Endodermal cell (in vitro differentiated cells): Measurements from ENCODE around the gene UBTF. TPM values are rescaled to one million over a fixed set of nuclear protein-coding genes. Genes with fewer than 3 reads are reported as not detected.

Source experiments
- DNase-seq: peaks from one replicate; pipeline ENCODE4 v3.0.0-alpha.2; 2017
- H3K27ac ChIP-seq: 2 replicates; pipeline ENCODE4 v1.5.1; 2013; ENCODE audit warnings: mild to moderate bottlenecking, low read depth, low read length, moderate library complexity
- H3K27me3 ChIP-seq: 2 replicates; pipeline ENCODE4 v1.6.1; 2013; ENCODE audit warnings: mild to moderate bottlenecking, low read length, moderate library complexity; ENCODE audit not compliant: insufficient read depth, control insufficient read depth, poor library complexity, severe bottlenecking
- H3K36me3 ChIP-seq: 2 replicates; pipeline ENCODE4 v1.7.0; 2013; ENCODE audit warnings: mild to moderate bottlenecking, low read length, moderate library complexity; ENCODE audit not compliant: control insufficient read depth, insufficient read depth
- H3K4me1 ChIP-seq: one replicate; pipeline ENCODE4 v1.7.0; 2013; ENCODE audit warnings: low read length; ENCODE audit not compliant: control insufficient read depth, insufficient read depth
- H3K4me3 ChIP-seq: 2 replicates; pipeline ENCODE4 v1.5.1; 2013; ENCODE audit warnings: mild to moderate bottlenecking, low read length, moderate library complexity
- H3K9ac ChIP-seq: 2 replicates; pipeline ENCODE4 v1.6.1; 2013; ENCODE audit warnings: mild to moderate bottlenecking, low read length, moderate library complexity; ENCODE audit not compliant: poor library complexity, severe bottlenecking; ENCODE audit errors: extremely low read depth
- H3K9me3 ChIP-seq: 2 replicates; pipeline ENCODE4 v1.6.1; 2013; ENCODE audit warnings: mild to moderate bottlenecking, low read length, moderate library complexity; ENCODE audit not compliant: control insufficient read depth
- H3K27ac Mint-ChIP-seq: 2 replicates; pipeline ENCODE4 v1.8.0; 2020; ENCODE audit warnings: mixed read lengths
- H3K27me3 Mint-ChIP-seq: 2 replicates; pipeline ENCODE4 v1.8.0; 2021; ENCODE audit warnings: mild to moderate bottlenecking, mixed read lengths; ENCODE audit not compliant: insufficient read depth
- H3K36me3 Mint-ChIP-seq: 2 replicates; pipeline ENCODE4 v1.8.0; 2020; ENCODE audit warnings: low read depth, mixed read lengths
- H3K4me1 Mint-ChIP-seq: 2 replicates; pipeline ENCODE4 v1.8.0; 2020; ENCODE audit warnings: mixed read lengths
- H3K4me3 Mint-ChIP-seq: 2 replicates; pipeline ENCODE4 v1.8.0; 2020; ENCODE audit warnings: mild to moderate bottlenecking, moderate library complexity, mixed read lengths
- H3K9me3 Mint-ChIP-seq: 2 replicates; pipeline ENCODE4 v1.8.0; 2020; ENCODE audit warnings: mild to moderate bottlenecking, mixed read lengths
- CTCF ChIP-seq: fragments of 200-600 bp; sonication (generic); conservative IDR thresholded peaks from 2 replicates; pipeline ENCODE4 v1.5.0; 2021; ENCODE audit warnings: antibody characterized with exemption, mild to moderate bottlenecking
- WGBS, 2 experiments: methylation state at CpG; one replicate each; pipeline versions ENCODE4 v1.1.5 to v1.1.7; 2013; ENCODE audit warnings: missing lambda C conversion rate in 2 of 2, mixed read lengths in 1 of 2; ENCODE audit not compliant: insufficient coverage in 1 of 2, insufficient read length in 1 of 2; 5-methylcytosine and 5-hydroxymethylcytosine counted together
- total RNA-seq, 2 donors: library from RNA; stranded (reverse); fragmentation: NEBNext Ultra II Directional in 1 of 2; extraction: Animal tissue kit (Norgen Biotek cat#: 25700) in 1 of 2; gene quantifications; 2 replicates in 1 of 2; 3 replicates in 1 of 2; pipeline ENCODE4 v1.2.1, GENCODE V29; 2021

UBTF gene
- total RNA-seq, 2 donors from 2014 or later = 62.0 to 89.9 TPM

GRCh38 chr17:44214896-44215295, 4.6 kb downstream of the UBTF start:
- Histone ChIP-seq H3K36me3 (peaks cover 58% of the 10 kb centered on the region), H3K9ac (no peak overlapping the region), H3K9me3 (no peaks in the 10 kb centered on the region), H3K27ac (no peak overlapping the region), H3K27me3 (no peaks in the 10 kb centered on the region), H3K4me3 (no peak overlapping the region), H3K4me1 (peaks cover 3% of the 10 kb centered on the region)
- 95 to 98% methylated on average over 6 of the region's 6 CpGs for WGBS, 2 experiments
- H3K4me1 Mint-ChIP-seq = peaks cover 6% of the 10 kb centered on the region
- no peak overlapping the region for H3K4me3 Mint-ChIP-seq
- peaks cover 58% of the 10 kb centered on the region for H3K36me3 Mint-ChIP-seq
- TF ChIP-seq CTCF = no peak
- H3K9me3 Mint-ChIP-seq = no peaks in the 10 kb centered on the region
- H3K27ac Mint-ChIP-seq = no peak overlapping the region
- no peaks in the 10 kb centered on the region for H3K27me3 Mint-ChIP-seq
- no peak for DNase-seq

DNA sequence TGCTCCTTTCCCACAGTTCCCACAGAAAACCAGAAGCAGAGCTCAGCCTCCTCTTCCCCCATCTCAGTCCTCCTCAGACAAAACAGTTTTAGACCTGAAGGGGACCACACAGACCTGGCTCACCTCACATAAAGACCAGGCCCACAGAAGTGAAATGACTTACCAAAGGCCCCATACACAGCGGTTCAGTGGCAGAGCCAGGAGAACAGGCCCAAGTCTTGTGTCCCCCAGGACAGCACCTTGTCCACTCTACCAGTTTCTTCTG, 5.3 kb downstream of the UBTF start:
- Histone ChIP-seq H3K27me3 (no peaks in the 10 kb centered on the region), H3K36me3 (peaks cover 65% of the 10 kb centered on the region), H3K4me3 (no peak overlapping the region), H3K4me1 (peaks cover 3% of the 10 kb centered on the region), H3K27ac (no peak overlapping the region), H3K9me3 (no peaks in the 10 kb centered on the region), H3K9ac (no peak overlapping the region)
- Mint-ChIP-seq H3K27me3 (no peaks in the 10 kb centered on the region), H3K27ac (peak overlapping the region; percentile 46), H3K36me3 (peaks cover 64% of the 10 kb centered on the region), H3K4me1 (peaks cover 6% of the 10 kb centered on the region), H3K4me3 (no peak overlapping the region), H3K9me3 (no peaks in the 10 kb centered on the region)
- DNase-seq = no peak
- TF ChIP-seq CTCF = no peak
- 100% methylated on average over 1 of the region's 1 CpG; no CpG with 5 or more reads in 1 of the 2 experiments for WGBS, 2 experiments

DNA sequence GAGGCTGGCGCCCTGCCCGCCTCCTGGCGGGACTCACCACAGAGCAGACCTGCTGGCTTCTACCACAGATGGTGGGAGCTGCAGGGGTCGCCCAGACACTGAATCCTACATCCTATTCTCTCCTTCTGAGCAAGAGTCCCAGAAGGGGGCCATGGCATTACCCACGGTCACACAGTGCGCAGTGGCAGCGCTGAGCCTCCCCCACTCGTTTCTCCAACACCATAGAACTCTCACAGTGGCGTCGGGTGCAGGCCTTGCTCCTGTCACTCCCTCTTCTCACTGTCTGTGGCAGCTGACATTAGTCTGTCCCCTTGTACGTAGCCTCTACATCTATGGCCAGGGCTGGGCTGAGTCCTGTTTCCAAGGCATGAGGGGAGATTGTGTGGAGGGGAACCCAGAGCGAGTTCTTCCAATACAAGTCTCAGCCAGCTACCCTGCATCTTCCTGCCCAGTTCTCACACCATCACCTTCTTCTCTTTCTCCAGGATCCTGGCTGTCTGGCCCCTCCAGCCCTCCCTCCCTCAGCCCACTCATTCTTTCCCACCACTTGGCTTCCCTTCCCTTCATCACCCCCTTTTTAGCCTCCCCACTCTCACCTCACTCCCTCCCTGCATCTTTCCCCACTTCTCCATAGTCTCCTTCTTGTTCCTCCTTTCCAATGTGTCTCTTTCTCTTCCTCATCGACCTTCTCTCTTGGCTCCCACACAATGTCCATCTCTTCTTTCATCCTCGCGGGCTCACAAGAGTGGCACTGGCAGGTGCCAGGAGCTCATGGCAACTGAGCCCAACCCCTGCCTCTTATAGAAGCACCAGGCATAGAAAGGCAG, 5.9 kb downstream of the UBTF start:
- peak overlapping the region; percentile 46 for H3K27ac Mint-ChIP-seq
- H3K36me3 Mint-ChIP-seq = peaks cover 68% of the 10 kb centered on the region
- H3K27me3 Mint-ChIP-seq = no peaks in the 10 kb centered on the region
- DNase-seq = no peak
- H3K4me3 ChIP-seq = no peak overlapping the region
- H3K9me3 Mint-ChIP-seq = no peaks in the 10 kb centered on the region
- no peak for TF ChIP-seq CTCF
- no peaks in the 10 kb centered on the region for H3K27me3 ChIP-seq
- 95 to 97% methylated on average over 8 to 15 of the region's 15 CpGs for WGBS, 2 experiments
- no peak overlapping the region for H3K27ac ChIP-seq
- H3K36me3 ChIP-seq = peaks cover 71% of the 10 kb centered on the region
- peaks cover 6% of the 10 kb centered on the region for H3K4me1 Mint-ChIP-seq
- H3K4me3 Mint-ChIP-seq = no peak overlapping the region
- H3K9me3 ChIP-seq = no peaks in the 10 kb centered on the region
- H3K4me1 ChIP-seq = peaks cover 3% of the 10 kb centered on the region
- H3K9ac ChIP-seq = no peak overlapping the region
